ENCODE results near the gene ATXN3L.

Gene ATXN3L

GRCh38 chrX:13360146-13360545 lies 40.3 kb upstream of the ATXN3L start:
- no peak overlapping the region for H3K27ac ChIP-seq (ENCODE audit: low read length)
- H3K36me3 ChIP-seq (ENCODE audit: insufficient read depth, low read length) = no peaks in the 10 kb centered on the region
- H3K79me2 ChIP-seq (ENCODE audit: insufficient read depth, low read length) = no peaks in the 10 kb centered on the region
- ATAC-seq (ENCODE audit: insufficient read depth, low read depth) = no peak
- H3K4me2 ChIP-seq (ENCODE audit: insufficient read depth, low read length) = no peak overlapping the region
- no peaks in the 10 kb centered on the region for H3K27me3 ChIP-seq (ENCODE audit: insufficient read depth, low read length, poor library complexity)
- H3K9me3 ChIP-seq (ENCODE audit: insufficient read depth, low read length, severe bottlenecking) = no peaks in the 10 kb centered on the region
- no peaks in the 10 kb centered on the region for H3K4me1 ChIP-seq (ENCODE audit: insufficient read depth, low read length)
- H3K4me3 ChIP-seq (ENCODE audit: low read depth in 1 of 2, low read length in 2 of 2) = no peak overlapping the region
- TF ChIP-seq EZH2 (IDR thresholded peaks at IDR 0.05; ENCODE audit: borderline replicate concordance, low read depth, low read length, severe bottlenecking) = no peak
- TF ChIP-seq, protein P1, sequence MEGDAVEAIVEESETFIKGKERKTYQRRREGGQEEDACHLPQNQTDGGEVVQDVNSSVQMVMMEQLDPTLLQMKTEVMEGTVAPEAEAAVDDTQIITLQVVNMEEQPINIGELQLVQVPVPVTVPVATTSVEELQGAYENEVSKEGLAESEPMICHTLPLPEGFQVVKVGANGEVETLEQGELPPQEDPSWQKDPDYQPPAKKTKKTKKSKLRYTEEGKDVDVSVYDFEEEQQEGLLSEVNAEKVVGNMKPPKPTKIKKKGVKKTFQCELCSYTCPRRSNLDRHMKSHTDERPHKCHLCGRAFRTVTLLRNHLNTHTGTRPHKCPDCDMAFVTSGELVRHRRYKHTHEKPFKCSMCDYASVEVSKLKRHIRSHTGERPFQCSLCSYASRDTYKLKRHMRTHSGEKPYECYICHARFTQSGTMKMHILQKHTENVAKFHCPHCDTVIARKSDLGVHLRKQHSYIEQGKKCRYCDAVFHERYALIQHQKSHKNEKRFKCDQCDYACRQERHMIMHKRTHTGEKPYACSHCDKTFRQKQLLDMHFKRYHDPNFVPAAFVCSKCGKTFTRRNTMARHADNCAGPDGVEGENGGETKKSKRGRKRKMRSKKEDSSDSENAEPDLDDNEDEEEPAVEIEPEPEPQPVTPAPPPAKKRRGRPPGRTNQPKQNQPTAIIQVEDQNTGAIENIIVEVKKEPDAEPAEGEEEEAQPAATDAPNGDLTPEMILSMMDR (IDR thresholded peaks at IDR 0.05; ENCODE audit: borderline replicate concordance, extremely low read depth, low read length, poor library complexity, severe bottlenecking) = no peak
- no peak overlapping the region for H3K9ac ChIP-seq (ENCODE audit: low read depth, low read length)
- no peak overlapping the region for H2AFZ ChIP-seq (ENCODE audit: low read depth, low read length)
- DNase-seq = no peak
- H4K20me1 ChIP-seq (ENCODE audit: insufficient read depth, low read length) = no peaks in the 10 kb centered on the region

DNA sequence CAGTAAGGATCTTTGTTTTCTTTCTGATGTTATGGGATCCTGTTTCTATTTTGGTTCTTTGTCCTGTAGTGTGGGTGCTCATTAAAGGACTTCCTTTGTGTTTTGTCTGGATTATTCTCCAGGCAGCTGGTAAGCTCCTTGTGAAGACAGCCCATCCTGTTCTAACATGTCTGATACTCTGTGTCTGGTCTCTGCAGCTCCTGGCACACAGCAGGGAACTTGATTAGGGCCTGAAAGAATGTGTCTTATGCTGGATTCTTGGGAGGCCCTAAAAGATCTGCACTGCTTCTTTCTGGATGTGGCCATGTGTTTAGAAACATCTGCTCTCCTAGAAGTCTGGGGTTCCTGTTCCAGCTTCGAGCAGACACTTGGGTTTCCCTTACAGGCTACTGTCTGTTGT lies 38.1 kb upstream of the ATXN3L start:
- Histone ChIP-seq H3K9me3 (ENCODE audit: insufficient read depth, low read length, severe bottlenecking) (no peaks in the 10 kb centered on the region), H3K4me1 (ENCODE audit: insufficient read depth, low read length) (no peaks in the 10 kb centered on the region), H3K9ac (ENCODE audit: low read depth, low read length) (no peak overlapping the region), H3K36me3 (ENCODE audit: insufficient read depth, low read length) (no peaks in the 10 kb centered on the region), H4K20me1 (ENCODE audit: insufficient read depth, low read length) (no peaks in the 10 kb centered on the region), H2AFZ (ENCODE audit: low read depth, low read length) (no peak overlapping the region; the same call in 1 of the 2 replicates), H3K79me2 (ENCODE audit: insufficient read depth, low read length) (no peaks in the 10 kb centered on the region), H3K27ac (ENCODE audit: low read length) (no peak overlapping the region), H3K27me3 (ENCODE audit: insufficient read depth, low read length, poor library complexity) (no peaks in the 10 kb centered on the region), H3K4me3 (ENCODE audit: low read depth in 1 of 2, low read length in 2 of 2) (no peak overlapping the region), H3K4me2 (ENCODE audit: insufficient read depth, low read length) (no peak overlapping the region)
- ATAC-seq (ENCODE audit: insufficient read depth, low read depth) = no peak
- no peak for DNase-seq
- TF ChIP-seq, protein P1 (IDR thresholded peaks at IDR 0.05; ENCODE audit: borderline replicate concordance, extremely low read depth, low read length, poor library complexity, severe bottlenecking) = no peak
- TF ChIP-seq EZH2 (IDR thresholded peaks at IDR 0.05; ENCODE audit: borderline replicate concordance, low read depth, low read length, severe bottlenecking) = no peak

DNA sequence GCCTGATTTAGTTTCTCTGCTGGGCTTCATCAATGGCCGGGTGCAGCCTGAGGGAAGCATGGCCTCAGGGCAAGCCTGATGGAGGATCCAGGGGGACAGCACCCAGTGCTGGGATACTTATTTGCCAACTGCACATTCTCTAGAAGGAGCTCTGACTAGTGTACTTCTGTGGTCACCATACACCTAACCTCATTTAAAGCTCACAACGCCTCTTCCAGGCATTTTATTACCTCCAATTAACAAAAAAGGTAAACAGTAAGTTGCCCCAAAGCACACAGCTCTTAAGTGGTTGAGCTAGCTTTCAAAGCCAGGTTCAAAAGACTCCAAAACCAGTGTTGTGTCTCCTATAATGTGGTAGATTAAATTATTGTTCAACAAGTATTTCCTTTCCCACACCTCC lies 26.8 kb upstream of the ATXN3L start:
- TF ChIP-seq, protein P1 (IDR thresholded peaks at IDR 0.05; ENCODE audit: borderline replicate concordance, extremely low read depth, low read length, poor library complexity, severe bottlenecking) = no peak
- Histone ChIP-seq H3K36me3 (ENCODE audit: insufficient read depth, low read length) (no peaks in the 10 kb centered on the region), H3K27ac (ENCODE audit: low read length) (no peak overlapping the region), H3K9ac (ENCODE audit: low read depth, low read length) (no peak overlapping the region), H3K9me3 (ENCODE audit: insufficient read depth, low read length, severe bottlenecking) (no peaks in the 10 kb centered on the region), H2AFZ (ENCODE audit: low read depth, low read length) (no peak overlapping the region), H3K79me2 (ENCODE audit: insufficient read depth, low read length) (no peaks in the 10 kb centered on the region), H4K20me1 (ENCODE audit: insufficient read depth, low read length) (no peaks in the 10 kb centered on the region), H3K27me3 (ENCODE audit: insufficient read depth, low read length, poor library complexity) (no peaks in the 10 kb centered on the region), H3K4me2 (ENCODE audit: insufficient read depth, low read length) (no peak overlapping the region), H3K4me3 (ENCODE audit: low read depth in 1 of 2, low read length in 2 of 2) (no peak overlapping the region), H3K4me1 (ENCODE audit: insufficient read depth, low read length) (no peaks in the 10 kb centered on the region)
- ATAC-seq (ENCODE audit: insufficient read depth, low read depth) (no peak), DNase-seq (no peak)

DNA sequence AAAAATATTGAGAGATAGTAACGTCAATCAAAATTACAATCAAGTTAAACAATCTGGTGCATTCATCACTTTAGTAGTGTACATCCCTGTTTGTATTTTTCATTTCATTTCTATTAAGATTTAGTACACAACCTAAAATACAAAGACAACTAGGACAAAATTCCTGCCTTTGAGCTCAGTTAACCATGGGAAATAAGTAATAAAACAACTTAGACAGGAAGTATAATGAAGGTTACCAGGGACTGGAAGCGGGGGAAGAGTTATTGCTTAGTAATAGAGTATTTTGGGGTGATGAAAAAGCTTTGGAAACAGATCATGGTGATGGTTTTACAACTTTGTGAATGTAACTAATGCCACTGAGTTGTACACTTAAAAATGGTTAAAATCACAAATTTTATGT lies 25.6 kb upstream of the ATXN3L start:
- H3K27ac ChIP-seq (ENCODE audit: low read length) = no peak overlapping the region
- H3K36me3 ChIP-seq (ENCODE audit: insufficient read depth, low read length) = no peaks in the 10 kb centered on the region
- ATAC-seq (ENCODE audit: insufficient read depth, low read depth) = no peak
- no peaks in the 10 kb centered on the region for H3K4me1 ChIP-seq (ENCODE audit: insufficient read depth, low read length)
- no peak for DNase-seq
- no peak overlapping the region for H2AFZ ChIP-seq (ENCODE audit: low read depth, low read length)
- no peaks in the 10 kb centered on the region for H3K9me3 ChIP-seq (ENCODE audit: insufficient read depth, low read length, severe bottlenecking)
- H3K27me3 ChIP-seq (ENCODE audit: insufficient read depth, low read length, poor library complexity) = no peaks in the 10 kb centered on the region
- no peak overlapping the region for H3K4me2 ChIP-seq (ENCODE audit: insufficient read depth, low read length)
- H3K79me2 ChIP-seq (ENCODE audit: insufficient read depth, low read length) = no peaks in the 10 kb centered on the region
- no peak for TF ChIP-seq EZH2 (IDR thresholded peaks at IDR 0.05; ENCODE audit: borderline replicate concordance, low read depth, low read length, severe bottlenecking)
- TF ChIP-seq, protein P1 (IDR thresholded peaks at IDR 0.05; ENCODE audit: borderline replicate concordance, extremely low read depth, low read length, poor library complexity, severe bottlenecking) = no peak
- H3K9ac ChIP-seq (ENCODE audit: low read depth, low read length) = no peak overlapping the region
- H3K4me3 ChIP-seq (ENCODE audit: low read depth in 1 of 2, low read length in 2 of 2) = no peak overlapping the region
- no peaks in the 10 kb centered on the region for H4K20me1 ChIP-seq (ENCODE audit: insufficient read depth, low read length)

Measured in DND-41 (cell line).